ENCODE results near the gene CBX8. TPM values are rescaled to one million over a fixed set of nuclear protein-coding genes. Genes with fewer than 3 reads are reported as not detected.

CBX8 gene
- total RNA-seq: 3.1 and 3.5 TPM in 2 replicates

DNA sequence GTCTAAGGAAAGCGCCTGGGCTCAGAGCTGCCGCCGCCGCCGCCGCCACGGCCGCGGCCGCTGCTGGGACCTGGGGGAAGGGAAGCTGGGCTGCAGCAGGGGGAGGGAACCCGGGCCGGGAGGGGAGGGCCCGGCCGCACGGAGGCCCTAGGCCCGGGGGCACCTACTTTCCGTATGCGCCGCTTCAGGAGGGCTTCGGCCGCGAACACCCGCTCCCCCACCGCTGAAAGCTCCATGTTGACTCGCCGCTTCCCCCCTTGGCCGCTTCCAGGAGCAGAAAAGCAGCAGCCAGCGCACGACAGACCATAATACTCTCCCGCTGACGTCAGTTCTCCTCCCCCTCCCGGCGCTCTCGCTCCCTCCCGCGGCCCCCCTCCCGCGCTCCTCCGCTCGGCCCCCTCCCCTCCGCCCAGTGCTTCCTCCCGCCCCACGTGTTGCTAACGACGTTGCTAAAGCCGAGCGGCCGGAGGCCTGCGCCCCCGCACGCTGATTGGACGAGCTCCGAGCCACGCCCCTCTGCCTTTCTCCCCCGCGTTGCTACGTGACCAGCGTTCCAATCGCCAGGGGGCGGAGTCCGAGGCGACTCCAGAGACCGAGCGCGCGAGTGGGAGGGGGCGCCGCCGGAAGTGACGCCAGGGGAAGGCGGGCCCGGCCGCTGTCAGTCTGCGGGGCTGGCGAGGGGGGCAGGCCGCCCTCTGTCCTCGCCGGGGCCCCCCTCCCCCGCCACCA lies at the start of gene CBX8:
Gene CBX8 (minus strand): TSS at position 315 of the 729 bp plus-strand sequence. CDS start 79 bp downstream, at position 236.

DNA sequence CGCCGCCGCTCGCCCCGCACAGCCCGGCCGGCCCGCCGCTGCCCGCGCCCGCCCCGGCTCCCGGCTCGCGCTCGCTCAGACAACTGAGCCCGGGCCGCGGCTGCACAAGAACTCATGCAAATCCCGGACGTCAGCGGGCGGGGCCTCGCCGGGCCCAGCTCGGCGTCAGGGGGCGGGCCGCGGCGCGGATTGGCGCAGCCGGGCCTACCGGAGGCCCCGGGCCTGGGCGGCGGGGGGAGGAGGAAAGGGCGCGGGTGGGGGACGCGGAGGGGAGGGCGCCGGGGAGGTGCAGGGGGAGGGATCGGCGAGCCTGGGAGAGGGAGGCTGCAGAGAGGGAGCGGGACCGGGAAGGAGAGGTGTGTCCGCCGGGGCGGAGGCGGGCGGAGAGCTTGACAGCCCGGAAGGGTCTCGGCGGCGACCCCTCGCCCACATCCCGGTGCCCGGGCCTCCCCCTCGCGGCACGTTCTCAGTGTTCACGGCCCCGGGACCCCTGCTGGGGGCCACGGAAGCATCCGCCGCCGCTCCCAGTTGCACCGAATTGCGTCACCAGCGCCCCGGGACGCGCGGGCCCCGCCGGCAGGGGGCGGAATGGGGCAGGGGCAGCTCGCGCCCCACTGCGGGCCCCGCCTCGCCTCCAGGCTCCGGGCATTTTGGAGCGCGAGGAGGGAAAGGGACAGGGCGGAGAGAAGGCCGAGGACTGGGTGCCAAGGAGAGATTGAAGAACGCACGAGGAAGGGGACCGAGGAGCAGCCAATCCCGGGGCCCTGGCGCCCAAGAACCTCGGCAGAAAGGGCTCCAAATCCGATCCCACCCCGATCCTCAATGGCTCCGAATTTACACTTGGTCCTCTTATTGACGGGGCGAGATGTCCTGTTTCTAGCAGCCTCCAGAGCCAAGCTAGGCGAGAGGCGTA lies 42.7 kb upstream of the CBX8 start, which contains the start of gene CBX4:
Gene CBX4 (minus strand): TSS at position 85 of the 913 bp plus-strand sequence. CDS start 189 bp downstream, outside the sequence.

DNA sequence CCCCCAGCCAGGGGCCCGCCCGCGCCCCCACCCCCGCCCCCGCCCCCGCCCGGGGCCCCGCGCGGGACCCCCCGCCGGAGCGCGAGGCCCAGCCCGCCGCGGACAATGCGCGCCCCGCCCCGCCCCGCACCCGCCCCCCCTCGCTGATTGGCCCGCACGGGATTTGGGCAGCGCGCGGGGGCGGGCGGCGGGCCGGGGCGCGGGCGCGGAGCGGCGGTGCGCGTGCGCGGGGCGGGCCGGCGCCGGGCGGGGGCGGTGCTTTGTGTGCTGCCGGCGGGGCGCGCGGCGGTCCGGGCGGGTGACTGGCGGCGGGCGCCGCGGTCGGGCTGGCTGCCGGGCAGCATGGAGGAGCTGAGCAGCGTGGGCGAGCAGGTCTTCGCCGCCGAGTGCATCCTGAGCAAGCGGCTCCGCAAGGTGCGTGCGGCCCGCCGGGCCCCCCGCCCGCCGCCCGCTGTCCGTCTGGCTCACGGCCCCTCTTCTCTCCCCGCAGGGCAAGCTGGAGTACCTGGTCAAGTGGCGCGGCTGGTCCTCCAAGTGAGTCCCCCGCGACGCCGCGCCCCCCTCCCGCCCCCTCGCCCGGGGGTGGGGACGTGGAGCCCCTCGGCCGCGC lies 18.9 kb downstream of the CBX8 start, which contains the start of gene CBX2:
Gene CBX2 (plus strand): TSS at position 255 of the 610 bp plus-strand sequence. CDS start 88 bp downstream, at position 343.

Other genes starting within 250 kb of the CBX8 start
- gene RBFOX3, start 186.0 kb downstream of the CBX8 start, total RNA-seq: under 0.01 TPM in 1 of 2 replicates, not detected in the other
- not detected in 2 replicates for gene ENPP7, start 66.1 kb downstream of the CBX8 start, total RNA-seq
- gene CBX2, start 18.9 kb downstream of the CBX8 start, total RNA-seq: 0.28 and 1.3 TPM in 2 replicates
- 7.6 and 8.6 TPM in 2 replicates for gene CBX4, start 42.4 kb upstream of the CBX8 start, total RNA-seq
- 20.0 and 24.0 TPM in 2 replicates for gene TBC1D16, start 238.8 kb upstream of the CBX8 start, total RNA-seq
- 2.5 and 2.7 TPM in 2 replicates for gene CCDC40, start 239.6 kb upstream of the CBX8 start, total RNA-seq

Data from regular cardiac myocyte (primary cell).